DMS153 treated with DMSO at 0.1 percent for 48 hours (cell line): Measurements from ENCODE around the gene CSNK1G1.
"Not testable (repeated sequence)": the region's sequence is repeated elsewhere in the genome, so short reads cannot be mapped to it uniquely, and the experiment has no call there.

Source experiments
- DNase-seq: peaks from one replicate; lab custom pipeline; 2025; ENCODE audit not compliant: unreplicated experiment; lab: John Stamatoyannopoulos, UW

Gene CSNK1G1

DNA sequence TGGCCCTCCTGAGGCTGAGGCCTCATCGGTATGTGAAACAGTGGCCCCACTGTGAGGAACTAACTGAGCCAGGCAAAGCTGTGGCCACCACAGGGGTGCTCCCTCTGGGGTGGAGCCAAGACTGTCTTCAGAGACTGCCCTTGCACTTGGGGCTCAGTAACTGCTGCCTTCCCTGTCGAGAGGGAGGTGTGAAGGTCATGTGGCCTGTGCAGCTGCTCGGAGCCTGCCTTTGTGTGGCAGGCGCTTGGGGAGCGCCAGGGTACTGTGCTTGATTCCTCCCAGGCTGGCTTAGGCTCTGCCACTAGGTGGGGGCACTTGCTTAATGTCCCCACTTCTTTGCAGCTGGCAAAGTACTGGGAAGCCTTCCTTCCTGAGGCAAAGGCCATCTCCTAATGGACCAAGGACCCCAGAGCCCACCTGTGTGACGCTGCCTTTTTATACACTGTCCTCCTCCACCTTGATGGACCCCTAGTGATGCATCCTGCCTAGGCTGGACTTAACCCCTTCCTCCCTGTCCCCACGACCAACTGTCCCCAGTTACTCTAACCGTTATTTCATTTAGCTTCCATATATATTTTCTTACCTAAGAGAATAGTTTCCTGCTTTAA is 218.6 kb downstream of the CSNK1G1 start:
- DNase-seq: no peak

- DNase-seq: no peak
These were observed 219.6 kb downstream of the CSNK1G1 start for GRCh38 chr15:64136347-64136746.

GRCh38 chr15:64134345-64134829 is 221.6 kb downstream of the CSNK1G1 start:
- no peak for DNase-seq

DNA sequence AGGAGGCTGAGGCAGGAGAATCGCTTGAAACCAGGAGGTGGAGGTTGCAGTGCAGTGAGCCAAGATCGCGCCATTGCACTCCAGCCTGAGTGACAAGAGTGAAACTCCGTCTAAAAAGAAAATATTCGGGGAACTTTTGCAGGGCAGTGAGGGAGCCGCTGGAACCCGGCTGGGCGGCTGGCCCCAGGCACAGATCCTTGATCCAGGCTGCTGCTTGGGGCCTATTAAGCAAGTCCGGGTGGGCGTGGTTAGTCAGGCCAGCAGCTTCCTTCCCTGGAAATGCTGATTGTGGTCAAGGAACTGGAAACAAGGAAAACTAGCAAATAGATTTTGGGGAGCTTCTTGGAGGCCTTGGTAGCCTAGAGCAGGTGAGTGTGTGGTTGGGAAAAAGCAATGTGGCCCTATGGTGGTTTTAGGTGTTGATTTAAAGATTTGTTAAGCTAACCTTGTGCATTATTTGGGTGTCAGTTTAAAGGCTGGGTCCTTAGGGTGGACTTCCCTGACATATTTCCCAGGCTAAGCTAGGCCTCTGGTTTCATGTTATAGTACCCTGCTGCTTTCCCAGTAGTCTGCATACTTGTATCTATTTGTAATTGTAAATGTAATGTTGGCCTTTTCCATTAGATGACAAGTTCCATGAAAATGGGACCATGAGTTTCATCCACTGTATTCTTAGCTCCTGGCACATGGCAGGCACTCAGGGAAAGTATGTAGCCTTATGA is 222.2 kb downstream of the CSNK1G1 start:
- DNase-seq: no peak

- DNase-seq: no peak
These were observed 223.8 kb downstream of the CSNK1G1 start for GRCh38 chr15:64132217-64132616.

DNA sequence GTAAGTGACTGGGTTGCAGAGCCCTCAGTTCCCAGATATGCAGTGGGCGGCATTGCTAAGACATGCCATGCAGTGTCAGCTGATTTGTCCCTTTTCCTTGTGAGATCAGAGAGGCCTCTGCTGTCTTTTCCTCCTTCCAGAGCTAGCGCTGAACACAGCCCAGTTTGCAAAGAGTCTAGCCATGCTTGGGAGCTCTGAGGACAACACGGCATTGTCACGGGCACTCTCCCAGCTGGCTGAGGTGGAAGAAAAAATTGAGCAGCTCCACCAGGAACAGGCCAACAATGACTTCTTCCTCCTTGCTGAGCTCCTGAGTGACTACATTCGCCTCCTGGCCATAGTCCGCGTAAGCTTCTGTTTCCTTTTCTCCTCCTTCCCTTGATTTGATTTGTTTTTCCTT is 224.4 kb downstream of the CSNK1G1 start:
- DNase-seq: no peak

- no peak for DNase-seq
These were observed 225.8 kb downstream of the CSNK1G1 start for GRCh38 chr15:64130159-64130558.

DNA sequence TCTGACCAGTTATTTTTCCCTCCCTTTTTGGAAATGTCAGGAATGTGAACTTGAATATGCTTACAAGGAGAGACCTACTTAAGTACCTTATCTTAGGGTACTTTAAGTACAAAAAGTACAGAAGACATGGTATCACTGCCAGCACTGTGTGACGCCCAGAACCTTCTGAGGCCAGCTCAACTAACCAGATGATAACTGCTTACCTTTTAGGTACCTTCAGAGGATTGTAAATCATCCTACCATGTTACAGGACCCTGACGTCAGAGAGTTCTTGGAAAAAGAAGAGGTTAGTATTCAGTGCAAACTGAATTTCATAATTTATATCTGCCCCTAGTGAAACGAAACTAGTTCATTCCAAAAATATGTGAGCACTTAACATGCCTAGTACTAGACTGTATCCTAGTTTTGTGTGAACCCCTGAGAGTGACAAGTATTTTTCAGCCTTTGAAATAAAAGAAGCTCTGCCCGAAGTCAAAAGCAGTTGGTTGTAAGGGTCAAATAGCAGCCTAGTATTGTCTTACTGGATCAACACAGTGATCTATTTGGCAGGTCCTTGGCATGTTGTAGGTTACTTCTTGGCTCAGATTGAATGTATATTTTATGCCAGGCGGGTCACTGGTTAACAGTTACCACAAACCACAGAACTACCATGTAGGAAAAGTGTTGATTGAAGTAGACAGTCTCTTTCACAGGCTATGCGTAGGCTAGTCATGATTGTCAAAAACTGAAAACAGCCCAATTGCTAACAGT is 228.3 kb downstream of the CSNK1G1 start:
- no peak for DNase-seq

- no peak for DNase-seq
These were observed 230.0 kb downstream of the CSNK1G1 start for GRCh38 chr15:64125978-64126377.

DNA sequence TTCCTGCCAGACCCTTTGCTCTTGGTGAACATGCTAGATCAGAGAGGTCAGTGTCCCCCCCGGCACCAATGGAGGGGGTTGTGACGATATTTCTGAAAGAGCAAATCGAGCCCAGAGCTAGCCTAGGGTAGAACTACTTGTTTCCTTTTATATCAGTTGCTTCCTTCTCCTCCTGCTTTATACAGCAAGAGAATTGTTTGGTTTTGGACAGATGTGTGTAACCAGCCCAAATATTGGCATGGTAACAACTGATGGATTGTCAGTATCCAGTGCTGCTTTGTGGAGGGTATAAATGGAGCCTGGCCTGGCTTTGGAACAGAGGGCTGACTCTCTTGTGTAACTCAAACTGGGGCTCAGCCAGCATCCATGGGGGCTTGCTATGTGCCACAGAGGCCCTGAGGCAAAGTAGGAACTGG is 233.0 kb downstream of the CSNK1G1 start:
- no peak for DNase-seq

GRCh38 chr15:64122444-64122843 is 233.5 kb downstream of the CSNK1G1 start:
- no peak for DNase-seq

DNA sequence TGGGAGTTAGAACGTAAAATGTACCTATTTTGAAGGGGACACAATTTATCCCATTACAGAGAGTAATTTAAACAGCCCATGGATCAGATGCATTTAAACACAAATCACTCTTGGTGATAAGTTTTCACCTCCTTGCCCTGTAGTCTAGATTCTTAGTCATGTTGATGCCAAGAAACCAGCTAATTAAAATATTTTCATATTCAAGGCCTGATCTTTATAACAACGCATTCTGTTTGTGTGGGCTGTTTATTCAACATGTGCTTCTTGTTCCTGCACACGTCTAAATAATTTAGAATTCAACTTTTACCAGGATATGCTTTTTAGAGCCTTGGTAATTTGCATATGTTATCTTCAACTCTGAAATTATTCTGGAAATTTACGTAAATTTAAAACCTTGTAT is 234.4 kb downstream of the CSNK1G1 start:
- no peak for DNase-seq

- not testable (repeated sequence) for DNase-seq
These were observed 235.7 kb downstream of the CSNK1G1 start for GRCh38 chr15:64120322-64120721.

GRCh38 chr15:64117759-64118487 is 238.1 kb downstream of the CSNK1G1 start:
- no peak for DNase-seq
